ENCODE measurements around the gene DUSP10.

Gene DUSP10

GRCh38 chr1:221690858-221691257, 51.0 kb downstream of the DUSP10 start:
- no peak for DNase-seq

- no peak for DNase-seq
Observed at GRCh38 chr1:221689138-221689537, 52.8 kb downstream of the DUSP10 start.

- no peak for DNase-seq
Observed at GRCh38 chr1:221688488-221688843, 53.4 kb downstream of the DUSP10 start.

GRCh38 chr1:221687836-221688487, 53.9 kb downstream of the DUSP10 start:
- DNase-seq: no peak

- DNase-seq: no peak
Observed at GRCh38 chr1:221683681-221684080, 58.2 kb downstream of the DUSP10 start.

GRCh38 chr1:221680085-221680484, 61.8 kb downstream of the DUSP10 start:
- no peak for DNase-seq

GRCh38 chr1:221678014-221678413, 63.9 kb downstream of the DUSP10 start:
- no peak for DNase-seq

- DNase-seq: no peak
Observed at GRCh38 chr1:221675880-221676800, 65.7 kb downstream of the DUSP10 start.

- DNase-seq: no peak
Observed at GRCh38 chr1:221672965-221673364, 68.9 kb downstream of the DUSP10 start.

GRCh38 chr1:221672239-221672645, 69.6 kb downstream of the DUSP10 start:
- no peak for DNase-seq

GRCh38 chr1:221670081-221670480, 71.8 kb downstream of the DUSP10 start:
- DNase-seq: no peak

- DNase-seq: no peak
Observed at GRCh38 chr1:221669441-221669840, 72.4 kb downstream of the DUSP10 start.

GRCh38 chr1:221667504-221667903, 74.4 kb downstream of the DUSP10 start:
- no peak for DNase-seq

- DNase-seq: no peak
Observed at GRCh38 chr1:221664253-221664652, 77.6 kb downstream of the DUSP10 start.

GRCh38 chr1:221663321-221663720, 78.6 kb downstream of the DUSP10 start:
- DNase-seq: no peak

- DNase-seq: no peak
Observed at GRCh38 chr1:221655766-221656305, 86.1 kb downstream of the DUSP10 start.
